ENCODE data around the gene PTCH1.

DNA sequence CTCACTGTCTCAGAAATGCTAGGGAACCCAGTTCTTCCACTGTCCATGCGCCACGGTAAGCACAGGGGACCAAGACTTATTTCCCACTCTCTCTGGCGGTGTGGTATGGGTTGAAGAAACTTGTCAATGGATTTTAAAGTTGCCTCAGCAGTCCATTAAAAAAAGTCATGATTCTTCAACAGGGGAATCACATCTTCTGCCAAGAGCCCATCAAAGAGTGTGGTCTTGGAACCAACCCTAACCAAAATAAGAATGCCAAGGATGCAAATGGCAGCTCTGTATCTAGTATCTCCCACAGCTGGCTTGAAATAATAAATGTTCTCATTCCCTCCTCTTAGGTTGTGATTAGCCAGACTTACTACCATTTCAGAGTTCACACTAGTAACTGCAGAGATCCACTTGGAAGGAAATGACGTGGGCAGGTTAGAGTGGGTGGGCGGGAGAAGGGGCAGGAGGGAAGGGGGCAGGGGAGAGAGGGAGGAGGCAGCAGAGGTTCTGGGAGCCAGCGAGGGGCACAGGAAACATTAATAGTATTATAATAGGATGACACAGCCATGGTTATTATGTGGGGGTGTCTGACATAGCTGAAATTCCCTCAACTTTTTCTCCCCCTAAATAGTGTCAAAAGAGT is 17.6 kb downstream of the PTCH1 start:
- TF ChIP-seq, protein P1, sequence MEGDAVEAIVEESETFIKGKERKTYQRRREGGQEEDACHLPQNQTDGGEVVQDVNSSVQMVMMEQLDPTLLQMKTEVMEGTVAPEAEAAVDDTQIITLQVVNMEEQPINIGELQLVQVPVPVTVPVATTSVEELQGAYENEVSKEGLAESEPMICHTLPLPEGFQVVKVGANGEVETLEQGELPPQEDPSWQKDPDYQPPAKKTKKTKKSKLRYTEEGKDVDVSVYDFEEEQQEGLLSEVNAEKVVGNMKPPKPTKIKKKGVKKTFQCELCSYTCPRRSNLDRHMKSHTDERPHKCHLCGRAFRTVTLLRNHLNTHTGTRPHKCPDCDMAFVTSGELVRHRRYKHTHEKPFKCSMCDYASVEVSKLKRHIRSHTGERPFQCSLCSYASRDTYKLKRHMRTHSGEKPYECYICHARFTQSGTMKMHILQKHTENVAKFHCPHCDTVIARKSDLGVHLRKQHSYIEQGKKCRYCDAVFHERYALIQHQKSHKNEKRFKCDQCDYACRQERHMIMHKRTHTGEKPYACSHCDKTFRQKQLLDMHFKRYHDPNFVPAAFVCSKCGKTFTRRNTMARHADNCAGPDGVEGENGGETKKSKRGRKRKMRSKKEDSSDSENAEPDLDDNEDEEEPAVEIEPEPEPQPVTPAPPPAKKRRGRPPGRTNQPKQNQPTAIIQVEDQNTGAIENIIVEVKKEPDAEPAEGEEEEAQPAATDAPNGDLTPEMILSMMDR (IDR thresholded peaks at IDR 0.05; ENCODE audit: low read depth, low read length, missing input control): no peak
- TF ChIP-seq, protein P2, sequence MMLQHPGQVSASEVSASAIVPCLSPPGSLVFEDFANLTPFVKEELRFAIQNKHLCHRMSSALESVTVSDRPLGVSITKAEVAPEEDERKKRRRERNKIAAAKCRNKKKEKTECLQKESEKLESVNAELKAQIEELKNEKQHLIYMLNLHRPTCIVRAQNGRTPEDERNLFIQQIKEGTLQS (IDR thresholded peaks at IDR 0.05): no peak
- TF ChIP-seq RXRA (IDR thresholded peaks at IDR 0.05) (no peak), TAF1 (conservative IDR thresholded peaks at IDR 0.05) (no peak), YY1 (IDR thresholded peaks at IDR 0.05) (no peak), HNF4A (conservative IDR thresholded peaks at IDR 0.05) (no peak), GABPA (IDR thresholded peaks at IDR 0.05 in 1 of 2, conservative IDR thresholded peaks at IDR 0.05 in 1 of 2) (no peak), RAD21 (IDR thresholded peaks at IDR 0.05) (no peak), SP1 (IDR thresholded peaks at IDR 0.05) (no peak), JUND (IDR thresholded peaks at IDR 0.05) (no peak), EGR1 (IDR thresholded peaks at IDR 0.05; ENCODE audit: low read depth in 2 of 2) (no peak)
- TF ChIP-seq, protein P3, sequence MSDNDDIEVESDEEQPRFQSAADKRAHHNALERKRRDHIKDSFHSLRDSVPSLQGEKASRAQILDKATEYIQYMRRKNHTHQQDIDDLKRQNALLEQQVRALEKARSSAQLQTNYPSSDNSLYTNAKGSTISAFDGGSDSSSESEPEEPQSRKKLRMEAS (IDR thresholded peaks at IDR 0.05): no peak
- TF ChIP-seq, protein P4, sequence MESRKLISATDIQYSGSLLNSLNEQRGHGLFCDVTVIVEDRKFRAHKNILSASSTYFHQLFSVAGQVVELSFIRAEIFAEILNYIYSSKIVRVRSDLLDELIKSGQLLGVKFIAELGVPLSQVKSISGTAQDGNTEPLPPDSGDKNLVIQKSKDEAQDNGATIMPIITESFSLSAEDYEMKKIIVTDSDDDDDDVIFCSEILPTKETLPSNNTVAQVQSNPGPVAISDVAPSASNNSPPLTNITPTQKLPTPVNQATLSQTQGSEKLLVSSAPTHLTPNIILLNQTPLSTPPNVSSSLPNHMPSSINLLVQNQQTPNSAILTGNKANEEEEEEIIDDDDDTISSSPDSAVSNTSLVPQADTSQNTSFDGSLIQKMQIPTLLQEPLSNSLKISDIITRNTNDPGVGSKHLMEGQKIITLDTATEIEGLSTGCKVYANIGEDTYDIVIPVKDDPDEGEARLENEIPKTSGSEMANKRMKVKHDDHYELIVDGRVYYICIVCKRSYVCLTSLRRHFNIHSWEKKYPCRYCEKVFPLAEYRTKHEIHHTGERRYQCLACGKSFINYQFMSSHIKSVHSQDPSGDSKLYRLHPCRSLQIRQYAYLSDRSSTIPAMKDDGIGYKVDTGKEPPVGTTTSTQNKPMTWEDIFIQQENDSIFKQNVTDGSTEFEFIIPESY (IDR thresholded peaks at IDR 0.05): no peak
